HL-60 (cell line): ENCODE data around the gene COL11A2.
A peak's percentile ranks its signal among the peaks of the same experiment; 100 is the strongest.

ENCODE experiments used
- DNase-seq, 2 experiments: peaks; one replicate each; pipeline ENCODE4 v3.0.0-alpha.2; 2010 to 2020; ENCODE audit warnings: low read depth in 1 of 2, low spot score in 1 of 2
- H3K27ac ChIP-seq: fragments of 250-450 bp; sonication (Bioruptor Pico); replicated peaks from 2 replicates; pipeline ENCODE4 v1.5.1; 2020; ENCODE audit warnings: mild to moderate bottlenecking, moderate library complexity
- H3K27me3 ChIP-seq: fragments of 250-450 bp; sonication (Bioruptor Pico); 2 replicates; pipeline ENCODE4 v1.5.1; 2021; ENCODE audit warnings: mild to moderate bottlenecking, moderate library complexity; ENCODE audit not compliant: insufficient read depth, poor library complexity, severe bottlenecking
- H3K4me3 ChIP-seq: replicated peaks from 2 replicates; pipeline ENCODE4 v1.5.1; 2011; ENCODE audit warnings: mild to moderate bottlenecking, control low read depth, low read length; ENCODE audit not compliant: insufficient read depth
- GABPA ChIP-seq: IDR thresholded peaks from 2 replicates; pipeline ENCODE4 v1.6.1; 2012; ENCODE audit warnings: low read depth
- POLR2AphosphoS5 ChIP-seq: IDR thresholded peaks from 2 replicates; pipeline ENCODE4 v1.6.1; 2012; ENCODE audit warnings: low read depth
- SPI1 ChIP-seq: IDR thresholded peaks from 2 replicates; pipeline ENCODE4 v1.6.1; 2012; ENCODE audit warnings: low read depth, mild to moderate bottlenecking, borderline replicate concordance
- TF ChIP-seq, protein P1 (sequence below): IDR thresholded peaks from one replicate; pipeline ENCODE4 v1.5.1; 2011; ENCODE audit warnings: low read length, control low read depth, inconsistent platforms; ENCODE audit not compliant: insufficient read depth
- TF ChIP-seq, protein P2 (sequence below): IDR thresholded peaks from 2 replicates; pipeline ENCODE4 v1.6.1; 2012; ENCODE audit warnings: low read depth; ENCODE audit not compliant: insufficient replicate concordance

The COL11A2 gene

DNA sequence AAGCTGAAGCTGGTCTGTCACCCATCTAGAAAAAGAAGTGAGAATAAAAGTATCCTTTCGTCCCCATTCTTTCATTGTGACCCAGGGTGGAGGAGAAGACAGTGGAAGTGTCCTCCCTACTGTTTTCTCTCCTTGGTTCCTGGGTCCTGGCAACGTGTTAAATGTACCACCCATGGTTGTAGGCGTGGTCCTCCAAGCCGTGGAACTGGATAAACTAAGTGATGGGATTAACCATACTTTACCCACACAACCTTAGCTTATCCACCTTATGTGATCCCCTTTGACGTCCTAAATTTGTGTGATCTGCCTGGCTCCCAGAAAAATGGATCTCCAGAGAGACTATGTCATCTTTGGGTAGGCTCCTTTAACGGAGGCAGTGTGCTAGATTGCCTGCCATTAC lies 69.1 kb downstream of the COL11A2 start:
- H3K27me3 ChIP-seq, result peaks cover 3% of the 10 kb centered on the region
- H3K27ac ChIP-seq, result no peak overlapping the region
- H3K4me3 ChIP-seq, result no peak overlapping the region
- TF ChIP-seq, protein P1, sequence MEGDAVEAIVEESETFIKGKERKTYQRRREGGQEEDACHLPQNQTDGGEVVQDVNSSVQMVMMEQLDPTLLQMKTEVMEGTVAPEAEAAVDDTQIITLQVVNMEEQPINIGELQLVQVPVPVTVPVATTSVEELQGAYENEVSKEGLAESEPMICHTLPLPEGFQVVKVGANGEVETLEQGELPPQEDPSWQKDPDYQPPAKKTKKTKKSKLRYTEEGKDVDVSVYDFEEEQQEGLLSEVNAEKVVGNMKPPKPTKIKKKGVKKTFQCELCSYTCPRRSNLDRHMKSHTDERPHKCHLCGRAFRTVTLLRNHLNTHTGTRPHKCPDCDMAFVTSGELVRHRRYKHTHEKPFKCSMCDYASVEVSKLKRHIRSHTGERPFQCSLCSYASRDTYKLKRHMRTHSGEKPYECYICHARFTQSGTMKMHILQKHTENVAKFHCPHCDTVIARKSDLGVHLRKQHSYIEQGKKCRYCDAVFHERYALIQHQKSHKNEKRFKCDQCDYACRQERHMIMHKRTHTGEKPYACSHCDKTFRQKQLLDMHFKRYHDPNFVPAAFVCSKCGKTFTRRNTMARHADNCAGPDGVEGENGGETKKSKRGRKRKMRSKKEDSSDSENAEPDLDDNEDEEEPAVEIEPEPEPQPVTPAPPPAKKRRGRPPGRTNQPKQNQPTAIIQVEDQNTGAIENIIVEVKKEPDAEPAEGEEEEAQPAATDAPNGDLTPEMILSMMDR, result no peak
- TF ChIP-seq POLR2AphosphoS5 (no peak), GABPA (no peak), SPI1 (no peak)
- TF ChIP-seq, protein P2, sequence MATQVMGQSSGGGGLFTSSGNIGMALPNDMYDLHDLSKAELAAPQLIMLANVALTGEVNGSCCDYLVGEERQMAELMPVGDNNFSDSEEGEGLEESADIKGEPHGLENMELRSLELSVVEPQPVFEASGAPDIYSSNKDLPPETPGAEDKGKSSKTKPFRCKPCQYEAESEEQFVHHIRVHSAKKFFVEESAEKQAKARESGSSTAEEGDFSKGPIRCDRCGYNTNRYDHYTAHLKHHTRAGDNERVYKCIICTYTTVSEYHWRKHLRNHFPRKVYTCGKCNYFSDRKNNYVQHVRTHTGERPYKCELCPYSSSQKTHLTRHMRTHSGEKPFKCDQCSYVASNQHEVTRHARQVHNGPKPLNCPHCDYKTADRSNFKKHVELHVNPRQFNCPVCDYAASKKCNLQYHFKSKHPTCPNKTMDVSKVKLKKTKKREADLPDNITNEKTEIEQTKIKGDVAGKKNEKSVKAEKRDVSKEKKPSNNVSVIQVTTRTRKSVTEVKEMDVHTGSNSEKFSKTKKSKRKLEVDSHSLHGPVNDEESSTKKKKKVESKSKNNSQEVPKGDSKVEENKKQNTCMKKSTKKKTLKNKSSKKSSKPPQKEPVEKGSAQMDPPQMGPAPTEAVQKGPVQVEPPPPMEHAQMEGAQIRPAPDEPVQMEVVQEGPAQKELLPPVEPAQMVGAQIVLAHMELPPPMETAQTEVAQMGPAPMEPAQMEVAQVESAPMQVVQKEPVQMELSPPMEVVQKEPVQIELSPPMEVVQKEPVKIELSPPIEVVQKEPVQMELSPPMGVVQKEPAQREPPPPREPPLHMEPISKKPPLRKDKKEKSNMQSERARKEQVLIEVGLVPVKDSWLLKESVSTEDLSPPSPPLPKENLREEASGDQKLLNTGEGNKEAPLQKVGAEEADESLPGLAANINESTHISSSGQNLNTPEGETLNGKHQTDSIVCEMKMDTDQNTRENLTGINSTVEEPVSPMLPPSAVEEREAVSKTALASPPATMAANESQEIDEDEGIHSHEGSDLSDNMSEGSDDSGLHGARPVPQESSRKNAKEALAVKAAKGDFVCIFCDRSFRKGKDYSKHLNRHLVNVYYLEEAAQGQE, result no peak
- no peak for DNase-seq

DNA sequence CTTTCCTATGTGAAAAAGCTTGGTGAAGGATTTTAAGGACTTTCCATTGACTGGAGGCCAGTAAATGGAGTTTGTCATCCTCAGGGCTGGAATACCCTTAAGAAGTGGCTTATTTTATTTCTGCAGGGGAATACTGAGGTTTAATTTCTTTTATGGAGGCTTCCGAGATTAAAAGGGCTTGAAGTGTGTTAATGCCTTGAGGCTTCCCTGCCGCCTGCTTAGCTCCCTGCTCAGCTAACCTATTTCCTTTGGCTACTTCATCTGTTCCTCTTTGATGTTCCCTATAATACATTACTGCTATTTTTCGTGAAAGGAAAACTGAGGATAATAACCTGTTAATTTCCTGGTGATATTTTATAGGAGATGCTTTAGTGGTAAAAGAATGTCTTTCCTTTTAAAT lies 72.3 kb downstream of the COL11A2 start:
- Histone ChIP-seq H3K27me3 (peaks cover 8% of the 10 kb centered on the region), H3K4me3 (no peak overlapping the region), H3K27ac (no peak overlapping the region)
- TF ChIP-seq, protein P1, result no peak
- TF ChIP-seq, protein P2, result no peak
- TF ChIP-seq GABPA (no peak), SPI1 (no peak), POLR2AphosphoS5 (no peak)
- DNase-seq, result no peak

DNA sequence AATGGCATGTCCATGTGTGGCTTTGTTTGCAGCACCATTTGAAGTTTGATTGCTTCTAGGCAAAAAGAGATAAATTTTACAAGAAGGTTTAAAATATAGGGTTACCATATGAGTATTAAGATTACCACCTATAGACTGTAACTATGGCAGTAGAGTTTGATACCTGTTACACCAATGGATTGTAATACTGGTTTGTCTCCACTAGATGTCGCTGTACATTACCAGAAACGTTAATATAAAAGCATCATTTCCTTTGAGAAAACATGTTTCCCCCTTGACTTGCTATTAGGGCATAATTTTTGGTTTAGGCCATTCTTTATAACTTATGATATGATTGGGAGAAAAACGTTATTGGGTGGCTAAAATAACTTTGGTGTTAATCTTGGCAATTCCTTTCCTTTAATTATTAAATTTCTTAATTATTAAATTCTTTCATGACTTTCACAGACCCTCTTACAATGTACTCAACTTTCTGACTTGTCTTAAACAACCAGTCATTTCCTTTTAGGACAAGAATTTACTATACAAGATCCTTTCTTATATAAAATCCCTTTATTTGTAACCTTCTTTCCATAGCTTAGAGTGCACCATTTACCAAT lies 73.6 kb downstream of the COL11A2 start:
- no peak for TF ChIP-seq POLR2AphosphoS5
- TF ChIP-seq, protein P2, result no peak
- TF ChIP-seq, protein P1, result peak; percentile 34
- Histone ChIP-seq H3K27me3 (peaks cover 8% of the 10 kb centered on the region), H3K4me3 (no peak overlapping the region), H3K27ac (no peak overlapping the region)
- peak in 1 of 2 experiments; percentile 35 for DNase-seq
